Endothelial cell of hepatic sinusoid (primary cell): ENCODE results near the gene MRC1.

ENCODE experiments used
- in situ Hi-C: cut with HindIII; loops from 2 replicates; pipeline ENCODE4 v1.10.0; 2017; ENCODE audit warnings: low sequenced_read_pairs

The MRC1 gene

GRCh38 chr10:17959870-17960269 lies 150.7 kb downstream of the MRC1 start:
- in situ Hi-C loops, result no loop called here
